NB4 (cell line): ENCODE data around the gene TTC31.

Experiments
- DNase-seq: peaks from one replicate; pipeline ENCODE4 v3.0.0; 2010; ENCODE audit warnings: low read depth
- H3K4me3 ChIP-seq: one replicate; pipeline ENCODE4 v1.5.1; 2011; ENCODE audit warnings: mild to moderate bottlenecking, low read depth, low read length, moderate library complexity
- MAX ChIP-seq: IDR thresholded peaks from 2 replicates; pipeline ENCODE4 v1.6.1; 2011; ENCODE audit warnings: low read depth, low read length
- MYC ChIP-seq: IDR thresholded peaks from 2 replicates; pipeline ENCODE4 v1.6.1; 2011; ENCODE audit warnings: low read depth, low read length
- POLR2A ChIP-seq: IDR thresholded peaks from 2 replicates; pipeline ENCODE4 v1.6.1; 2011; ENCODE audit warnings: mild to moderate bottlenecking; ENCODE audit not compliant: insufficient read length; ENCODE audit errors: extremely low read depth
- TF ChIP-seq, protein P1 (sequence below): IDR thresholded peaks from one replicate; pipeline ENCODE4 v1.5.1; 2012; ENCODE audit warnings: low read depth, low read length

The TTC31 gene

DNA sequence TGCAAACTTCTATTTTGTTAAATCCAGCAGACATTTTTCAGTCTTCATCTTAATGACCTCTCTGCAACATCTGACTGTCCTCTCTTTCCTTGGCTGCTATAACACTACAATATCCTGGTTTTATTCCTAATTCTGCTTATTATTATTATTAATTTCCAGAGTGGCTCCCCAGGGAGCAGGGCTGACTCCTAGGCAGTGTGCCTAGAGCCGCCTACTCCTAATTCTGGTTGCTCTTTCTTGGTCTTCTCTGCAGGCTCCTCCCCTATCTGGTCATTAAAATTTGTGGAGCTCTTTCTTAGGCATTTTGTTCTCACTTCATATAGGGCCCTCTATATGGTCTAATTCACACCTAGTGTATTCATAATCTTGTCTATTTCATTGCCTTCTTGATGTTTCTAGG is 60.1 kb downstream of the TTC31 start:
- DNase-seq: no peak
- no peak overlapping the region for H3K4me3 ChIP-seq
- TF ChIP-seq, protein P1, sequence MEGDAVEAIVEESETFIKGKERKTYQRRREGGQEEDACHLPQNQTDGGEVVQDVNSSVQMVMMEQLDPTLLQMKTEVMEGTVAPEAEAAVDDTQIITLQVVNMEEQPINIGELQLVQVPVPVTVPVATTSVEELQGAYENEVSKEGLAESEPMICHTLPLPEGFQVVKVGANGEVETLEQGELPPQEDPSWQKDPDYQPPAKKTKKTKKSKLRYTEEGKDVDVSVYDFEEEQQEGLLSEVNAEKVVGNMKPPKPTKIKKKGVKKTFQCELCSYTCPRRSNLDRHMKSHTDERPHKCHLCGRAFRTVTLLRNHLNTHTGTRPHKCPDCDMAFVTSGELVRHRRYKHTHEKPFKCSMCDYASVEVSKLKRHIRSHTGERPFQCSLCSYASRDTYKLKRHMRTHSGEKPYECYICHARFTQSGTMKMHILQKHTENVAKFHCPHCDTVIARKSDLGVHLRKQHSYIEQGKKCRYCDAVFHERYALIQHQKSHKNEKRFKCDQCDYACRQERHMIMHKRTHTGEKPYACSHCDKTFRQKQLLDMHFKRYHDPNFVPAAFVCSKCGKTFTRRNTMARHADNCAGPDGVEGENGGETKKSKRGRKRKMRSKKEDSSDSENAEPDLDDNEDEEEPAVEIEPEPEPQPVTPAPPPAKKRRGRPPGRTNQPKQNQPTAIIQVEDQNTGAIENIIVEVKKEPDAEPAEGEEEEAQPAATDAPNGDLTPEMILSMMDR: no peak
- TF ChIP-seq POLR2A: no peak
- TF ChIP-seq MAX: no peak
- no peak for TF ChIP-seq MYC
